Caco-2 (cell line): ENCODE results near the gene LRRC9. TPM values are rescaled to one million over a fixed set of nuclear protein-coding genes. Genes with fewer than 3 reads are reported as not detected.

Source experiments
- BruUV-seq: library from RNA; stranded (reverse); fragments of 400-500 nt; replicated peaks from 2 replicates; lab custom pipeline; 2021; lab: Mats Ljungman, UMichigan
- CTCF ChIA-PET: fragments of 300-600 bp; sonication (Branson Sonifier 250); formaldehyde crosslinking; loops from one replicate; lab custom pipeline; 2022; ENCODE audit warnings: antibody characterized with exemption; lab: Charles Lee
- POLR2A ChIA-PET: fragments of 300-600 bp; sonication (Branson Sonifier 250); formaldehyde crosslinking; loops from one replicate; lab custom pipeline; 2022; ENCODE audit warnings: antibody characterized with exemption; lab: Charles Lee
- DNase-seq, 2 experiments: peaks; one replicate each; pipeline versions ENCODE4 v3.0.0 to v3.0.0-alpha.2; 2020 to 2022
- H3K27me3 ChIP-seq: replicated peaks from 2 replicates; pipeline ENCODE4 v1.6.0; 2011; ENCODE audit warnings: low read length; ENCODE audit not compliant: control insufficient read depth, insufficient read depth
- H3K36me3 ChIP-seq: 2 replicates; pipeline ENCODE4 v1.5.1; 2011; ENCODE audit warnings: low read length; ENCODE audit not compliant: control insufficient read depth, insufficient read depth
- H3K4me1 ChIP-seq: fragments of 250-450 bp; sonication (Bioruptor Pico); 2 replicates; pipeline ENCODE4 v1.5.1; 2020; ENCODE audit warnings: mild to moderate bottlenecking
- H3K4me3 ChIP-seq: 2 replicates; pipeline ENCODE4 v1.5.1; 2011; ENCODE audit warnings: low read depth, mild to moderate bottlenecking, control low read depth, low read length
- H3K9me3 ChIP-seq: fragments of 250-450 bp; sonication (Bioruptor Pico); 2 replicates; pipeline ENCODE4 v1.5.1; 2020; ENCODE audit warnings: mild to moderate bottlenecking, moderate library complexity
- H3K27ac Mint-ChIP-seq: one replicate; pipeline ENCODE4 v1.8.0; 2022; ENCODE audit warnings: mixed read lengths; ENCODE audit not compliant: unreplicated experiment
- H3K27me3 Mint-ChIP-seq: one replicate; pipeline ENCODE4 v1.8.0; 2022; ENCODE audit warnings: mixed read lengths; ENCODE audit not compliant: insufficient read depth, unreplicated experiment
- H3K36me3 Mint-ChIP-seq: one replicate; pipeline ENCODE4 v1.8.0; 2022; ENCODE audit warnings: mild to moderate bottlenecking, mixed read lengths; ENCODE audit not compliant: insufficient read depth, unreplicated experiment
- H3K4me1 Mint-ChIP-seq: one replicate; pipeline ENCODE4 v1.8.0; 2022; ENCODE audit warnings: low read depth, mixed read lengths; ENCODE audit not compliant: unreplicated experiment
- H3K4me3 Mint-ChIP-seq: one replicate; pipeline ENCODE4 v1.8.0; 2022; ENCODE audit warnings: mild to moderate bottlenecking, moderate library complexity, mixed read lengths; ENCODE audit not compliant: unreplicated experiment
- H3K9me3 Mint-ChIP-seq: one replicate; pipeline ENCODE4 v1.8.0; 2022; ENCODE audit warnings: mixed read lengths; ENCODE audit not compliant: unreplicated experiment
- intact Hi-C: fragments of 100-400 bp; cut with micrococcal nuclease; formaldehyde crosslinking; loops from one replicate; pipeline ENCODE4 v1.10.0; 2022; ENCODE audit not compliant: unreplicated experiment
- total RNA-seq: library from RNA; stranded (reverse); gene quantifications from 2 replicates; pipeline ENCODE4 v1.2.3, GENCODE V29; 2022
- TF ChIP-seq, protein P1 (sequence below), 2 experiments: fragments of 200-600 bp in 1 of 2; IDR thresholded peaks; 1 replicate in 1 of 2; 2 replicates in 1 of 2; pipeline versions ENCODE4 v1.5.1 to v1.8.0; 2011 to 2022; ENCODE audit warnings: antibody characterized with exemption in 1 of 2, control low read depth in 1 of 2, inconsistent platforms in 1 of 2, low read depth in 1 of 2, low read length in 1 of 2, mild to moderate bottlenecking in 1 of 2, moderate library complexity in 1 of 2; ENCODE audit not compliant: insufficient read depth in 1 of 2, severe bottlenecking in 1 of 2, unreplicated experiment in 1 of 2

Gene LRRC9
- total RNA-seq, 1 experiment from 2014 or later, result 1.2 TPM

DNA sequence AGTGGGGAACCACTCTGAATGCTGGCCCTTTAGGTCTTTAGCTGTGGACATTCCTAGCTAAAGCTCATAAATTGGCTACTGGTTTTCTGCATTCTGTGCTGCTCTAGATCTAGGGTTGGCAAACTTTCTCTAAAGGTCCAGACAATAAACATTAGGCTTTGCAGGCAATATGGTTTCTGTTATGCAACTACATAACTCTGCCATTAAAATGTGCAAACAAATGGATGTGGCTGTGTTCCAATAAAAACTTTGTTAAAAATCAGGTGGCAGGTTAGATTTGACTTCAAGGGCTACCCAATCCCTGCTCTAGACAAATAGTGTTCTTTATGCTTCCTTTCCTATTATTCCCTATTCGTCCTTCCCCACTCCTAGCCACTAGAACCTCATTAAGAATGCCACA, 6.8 kb upstream of the LRRC9 start:
- Mint-ChIP-seq H3K36me3 (no peaks in the 10 kb centered on the region), H3K27ac (no peak overlapping the region), H3K4me3 (no peak overlapping the region), H3K9me3 (no peaks in the 10 kb centered on the region), H3K27me3 (peaks cover 3% of the 10 kb centered on the region), H3K4me1 (no peaks in the 10 kb centered on the region)
- intact Hi-C loops, result loop anchor here (10.0 kb wide), 1 partner anchor 272 kb away; no protein-coding TSS in a partner anchor
- Histone ChIP-seq H3K27me3 (no peaks in the 10 kb centered on the region), H3K4me1 (no peaks in the 10 kb centered on the region), H3K36me3 (no peaks in the 10 kb centered on the region), H3K9me3 (no peaks in the 10 kb centered on the region), H3K4me3 (no peak overlapping the region)
- POLR2A ChIA-PET, result no interaction called here
- BruUV-seq, result no TSS peak
- no peak for DNase-seq
- CTCF ChIA-PET, result no interaction called here
- TF ChIP-seq, protein P1, sequence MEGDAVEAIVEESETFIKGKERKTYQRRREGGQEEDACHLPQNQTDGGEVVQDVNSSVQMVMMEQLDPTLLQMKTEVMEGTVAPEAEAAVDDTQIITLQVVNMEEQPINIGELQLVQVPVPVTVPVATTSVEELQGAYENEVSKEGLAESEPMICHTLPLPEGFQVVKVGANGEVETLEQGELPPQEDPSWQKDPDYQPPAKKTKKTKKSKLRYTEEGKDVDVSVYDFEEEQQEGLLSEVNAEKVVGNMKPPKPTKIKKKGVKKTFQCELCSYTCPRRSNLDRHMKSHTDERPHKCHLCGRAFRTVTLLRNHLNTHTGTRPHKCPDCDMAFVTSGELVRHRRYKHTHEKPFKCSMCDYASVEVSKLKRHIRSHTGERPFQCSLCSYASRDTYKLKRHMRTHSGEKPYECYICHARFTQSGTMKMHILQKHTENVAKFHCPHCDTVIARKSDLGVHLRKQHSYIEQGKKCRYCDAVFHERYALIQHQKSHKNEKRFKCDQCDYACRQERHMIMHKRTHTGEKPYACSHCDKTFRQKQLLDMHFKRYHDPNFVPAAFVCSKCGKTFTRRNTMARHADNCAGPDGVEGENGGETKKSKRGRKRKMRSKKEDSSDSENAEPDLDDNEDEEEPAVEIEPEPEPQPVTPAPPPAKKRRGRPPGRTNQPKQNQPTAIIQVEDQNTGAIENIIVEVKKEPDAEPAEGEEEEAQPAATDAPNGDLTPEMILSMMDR (IDR thresholded peaks at IDR 0.05; ENCODE audit: insufficient read depth in 1 of 2, low read depth in 1 of 2, low read length in 1 of 2, severe bottlenecking in 1 of 2, unreplicated experiment in 1 of 2), result no peak

DNA sequence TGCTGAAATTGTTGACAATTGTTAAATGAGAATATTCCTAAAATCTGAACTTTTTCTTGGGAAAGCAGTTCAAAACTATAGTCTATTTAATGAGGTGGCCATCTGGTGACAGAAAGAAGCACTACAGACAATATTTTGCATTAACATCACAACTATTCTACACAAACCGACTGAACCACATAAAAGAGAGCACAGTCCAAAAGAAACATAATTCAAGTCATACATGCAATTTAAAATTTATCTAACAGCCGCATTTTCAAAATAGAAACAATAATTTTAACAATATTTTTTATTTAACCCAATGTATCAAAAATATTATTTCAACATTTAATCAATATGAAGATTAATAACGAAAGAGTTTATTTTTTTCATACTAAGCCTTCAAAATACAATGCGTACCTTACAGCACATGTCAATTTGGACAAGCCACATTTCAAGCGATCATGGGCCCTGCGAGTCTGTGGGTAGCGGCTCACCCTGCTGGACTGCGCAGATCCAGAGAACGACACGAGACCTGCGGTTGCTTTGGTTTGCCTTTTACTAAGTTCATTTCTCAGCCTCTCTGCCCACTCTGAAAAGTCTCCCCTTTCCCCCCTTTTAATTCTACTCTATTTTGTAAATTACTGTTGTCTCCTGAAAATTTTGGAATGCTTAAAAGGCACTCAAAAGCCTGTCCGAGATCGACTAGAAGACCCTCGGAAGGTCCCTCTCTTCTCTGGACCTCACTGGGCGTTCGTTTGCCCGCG, 947 bp upstream of the LRRC9 start:
- no peaks in the 10 kb centered on the region for H3K27me3 Mint-ChIP-seq
- intact Hi-C loops, result loop anchor here (1.0 to 10.0 kb wide), 3 partner anchors 46 to 288 kb away; no protein-coding TSS in a partner anchor
- Histone ChIP-seq H3K27me3 (no peaks in the 10 kb centered on the region), H3K4me1 (peaks cover 10% of the 10 kb centered on the region), H3K4me3 (peak overlapping the region; percentile 45), H3K36me3 (no peaks in the 10 kb centered on the region), H3K9me3 (no peaks in the 10 kb centered on the region)
- H3K9me3 Mint-ChIP-seq, result no peaks in the 10 kb centered on the region
- TF ChIP-seq, protein P1 (IDR thresholded peaks at IDR 0.05; ENCODE audit: insufficient read depth in 1 of 2, low read depth in 1 of 2, low read length in 1 of 2, severe bottlenecking in 1 of 2, unreplicated experiment in 1 of 2), result peak; percentile 34 to 50
- TSS peak; percentile 56 for BruUV-seq
- H3K36me3 Mint-ChIP-seq, result peaks cover 12% of the 10 kb centered on the region
- H3K27ac Mint-ChIP-seq, result peak overlapping the region; percentile 98
- POLR2A ChIA-PET, result interaction anchor here (0.5 kb wide), 1 partner anchor 435 kb away, joined by 3 read pairs; the partner anchor contains the start of genes JKAMP and L3HYPDH
- CTCF ChIA-PET, result interaction anchor here (1.0 kb wide), 1 partner anchor 46 kb away, joined by 5 read pairs; no protein-coding TSS in a partner anchor
- H3K4me3 Mint-ChIP-seq, result peak overlapping the region; percentile 85
- peak; percentile 23 to 38 for DNase-seq
- H3K4me1 Mint-ChIP-seq, result peaks cover 5% of the 10 kb centered on the region

DNA sequence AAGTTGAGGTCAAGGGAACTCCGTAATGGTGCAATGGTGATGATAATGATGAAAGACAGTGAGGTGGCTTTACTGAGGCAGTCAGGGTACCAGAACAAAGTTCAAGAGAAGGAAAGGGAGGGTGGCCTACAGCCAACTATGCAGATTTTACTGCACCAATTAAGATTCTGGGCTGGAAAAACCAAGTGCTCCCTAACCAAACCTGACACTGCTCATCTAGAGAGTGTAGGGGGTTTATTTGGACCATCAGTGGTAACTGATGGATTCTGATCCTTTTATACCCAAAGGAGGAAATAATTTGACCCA, 387 bp downstream of the LRRC9 start:
- Mint-ChIP-seq H3K4me1 (peaks cover 5% of the 10 kb centered on the region), H3K27me3 (no peaks in the 10 kb centered on the region), H3K4me3 (peak overlapping the region; percentile 85), H3K36me3 (peaks cover 12% of the 10 kb centered on the region), H3K9me3 (no peaks in the 10 kb centered on the region), H3K27ac (peak overlapping the region; percentile 98)
- TF ChIP-seq, protein P1 (IDR thresholded peaks at IDR 0.05; ENCODE audit: insufficient read depth in 1 of 2, low read depth in 1 of 2, low read length in 1 of 2, severe bottlenecking in 1 of 2, unreplicated experiment in 1 of 2), result no peak
- Histone ChIP-seq H3K9me3 (no peaks in the 10 kb centered on the region), H3K4me3 (peak overlapping the region; percentile 45), H3K27me3 (no peaks in the 10 kb centered on the region), H3K4me1 (peaks cover 10% of the 10 kb centered on the region), H3K36me3 (no peaks in the 10 kb centered on the region)
- DNase-seq, result no peak
- POLR2A ChIA-PET, result no interaction called here
- CTCF ChIA-PET, result interaction anchor here (0.8 to 1.0 kb wide), 2 partner anchors 14 to 45 kb away, joined by 3 to 5 read pairs; no protein-coding TSS in a partner anchor
- no TSS peak for BruUV-seq
- intact Hi-C loops, result loop anchor here (1.0 kb wide), 1 partner anchor 319 kb away; no protein-coding TSS in a partner anchor
